GM13977 (cell line): ENCODE results near the gene ACTR1A.

Experiments used
- DNase-seq: peaks from one replicate; pipeline ENCODE4 v3.0.0; 2012; ENCODE audit warnings: low spot score
- CTCF ChIP-seq: IDR thresholded peaks from 2 replicates; pipeline ENCODE4 v1.5.1; 2012; ENCODE audit warnings: mild to moderate bottlenecking, control low read depth; ENCODE audit not compliant: insufficient read depth; ENCODE audit errors: extremely low read depth, missing control alignments
- in situ Hi-C: fragments of 300-500 bp; cut with MboI; formaldehyde crosslinking; loops from one replicate; pipeline ENCODE4 v1.12.0; 2022; ENCODE audit warnings: low sequenced_read_pairs, low pct_unique_long_range_greater_than_20kb, mixed read lengths, inconsistent platforms; ENCODE audit not compliant: unreplicated experiment

The ACTR1A gene

GRCh38 chr10:102450374-102451104 is 52.0 kb downstream of the ACTR1A start:
- in situ Hi-C loops: no loop called here
- TF ChIP-seq CTCF: no peak
- DNase-seq: peak; percentile 92

DNA sequence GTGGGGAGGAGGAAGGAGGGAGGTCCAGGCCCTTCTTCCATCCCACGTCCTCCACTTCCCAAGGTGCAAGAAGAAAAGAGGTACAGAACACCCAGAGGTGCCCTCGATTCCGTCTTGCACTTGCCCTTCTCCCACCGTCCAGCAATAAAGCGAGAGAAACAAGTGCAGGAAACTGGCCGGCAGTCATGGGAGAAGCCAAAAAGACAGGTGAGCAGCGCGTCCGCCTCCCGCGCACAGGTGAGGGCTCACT is 52.5 kb downstream of the ACTR1A start:
- in situ Hi-C loops: no loop called here
- DNase-seq: no peak
- TF ChIP-seq CTCF: no peak

- TF ChIP-seq CTCF: no peak
- peak; percentile 75 for DNase-seq
- in situ Hi-C loops: no loop called here
These were observed 53.0 kb downstream of the ACTR1A start for GRCh38 chr10:102449321-102450123.

DNA sequence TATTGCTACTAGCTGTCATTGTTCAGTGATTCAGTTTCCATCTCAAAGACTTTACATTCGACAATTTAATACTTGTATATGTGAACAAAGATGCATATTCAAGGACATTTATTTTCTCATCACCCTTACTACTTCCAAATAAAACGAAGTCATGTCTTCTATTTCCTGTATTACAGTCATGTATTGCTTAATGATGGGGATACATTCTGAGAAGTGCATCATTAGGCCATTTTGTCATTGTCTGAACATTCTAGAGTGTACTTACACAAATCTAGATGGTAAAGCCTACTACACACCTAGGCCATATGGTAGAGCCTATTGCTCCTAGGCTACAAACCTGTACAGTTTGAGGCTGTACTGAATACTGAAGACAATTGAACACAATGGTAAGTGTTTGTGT is 57.7 kb downstream of the ACTR1A start:
- DNase-seq: no peak
- TF ChIP-seq CTCF: no peak
- in situ Hi-C loops: no loop called here

DNA sequence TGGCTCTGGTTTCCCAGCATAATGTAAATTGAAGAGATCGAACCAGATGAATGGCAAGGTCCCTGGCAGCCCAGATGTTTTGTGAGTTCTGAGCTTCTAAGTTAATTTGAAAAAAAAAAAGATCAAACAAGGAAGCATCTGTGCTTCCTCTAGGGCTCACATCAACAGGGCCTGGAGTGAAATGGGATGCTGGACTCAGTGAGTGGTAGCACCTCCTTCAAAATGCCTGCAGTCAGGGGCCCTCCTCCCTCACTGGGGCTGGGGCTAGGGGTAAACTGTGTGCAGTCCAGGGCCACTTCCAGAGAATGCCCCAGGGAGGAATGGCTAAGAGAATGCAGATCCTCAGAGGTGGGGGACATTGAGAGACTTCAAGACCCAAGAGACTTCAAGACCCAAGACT is 64.1 kb downstream of the ACTR1A start:
- no peak for TF ChIP-seq CTCF
- in situ Hi-C loops: no loop called here
- DNase-seq: no peak

GRCh38 chr10:102437515-102437914 is 65.0 kb downstream of the ACTR1A start:
- no peak for DNase-seq
- no peak for TF ChIP-seq CTCF
- in situ Hi-C loops: no loop called here

DNA sequence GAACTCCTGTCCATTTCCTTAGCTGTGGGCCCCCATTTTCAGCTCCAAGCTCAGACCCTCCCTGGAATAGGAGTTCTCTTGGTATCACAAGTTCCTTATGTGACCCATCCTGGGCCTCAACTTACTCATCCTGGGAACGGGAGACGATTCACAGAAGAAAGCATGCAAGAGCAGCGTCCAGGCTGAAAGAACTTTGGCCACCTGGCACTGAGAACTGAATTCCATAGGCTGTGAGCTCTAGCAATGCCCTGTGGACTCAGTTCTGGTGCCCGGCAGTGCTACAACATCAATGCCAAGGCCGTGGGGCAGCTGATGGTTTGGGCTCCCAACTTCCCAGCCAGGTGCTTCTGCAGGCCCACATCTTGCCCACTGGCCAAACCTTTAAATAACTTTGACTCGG is 66.2 kb downstream of the ACTR1A start:
- in situ Hi-C loops: no loop called here
- no peak for DNase-seq
- no peak for TF ChIP-seq CTCF
